ENCODE data around the gene TP53TG5.
A peak's percentile ranks its signal among the peaks of the same experiment; 100 is the strongest.

GRCh38 chr20:45322952-45323383, 55.2 kb downstream of the TP53TG5 start:
- TF ChIP-seq CTCF (IDR thresholded peaks at IDR 0.05) (peak; percentile 25 to 66 (median 34)), POLR2A (IDR thresholded peaks at IDR 0.05) (no peak), EP300 (IDR thresholded peaks at IDR 0.05) (peak; percentile 33 to 53)

Data from tibial nerve (tissue), 4 donors.